Mammary epithelial cell (primary cell): ENCODE measurements around the gene GOLGA7B.

ENCODE experiments used
- EZH2 ChIP-seq: IDR thresholded peaks from 2 replicates; pipeline ENCODE4 v1.6.1; 2012; ENCODE audit warnings: low read length, inconsistent platforms, borderline replicate concordance
- TF ChIP-seq, protein P1 (sequence below), 2 donors: IDR thresholded peaks in 1 of 2; conservative IDR thresholded peaks in 1 of 2; 2 replicates each; pipeline ENCODE4 v1.5.1; 2011 to 2012; ENCODE audit warnings: inconsistent platforms in 2 of 2, low read length in 2 of 2, mild to moderate bottlenecking in 2 of 2, control low read depth in 1 of 2, low read depth in 1 of 2; ENCODE audit not compliant: insufficient read depth in 1 of 2; ENCODE audit errors: extremely low read depth in 1 of 2

DNA sequence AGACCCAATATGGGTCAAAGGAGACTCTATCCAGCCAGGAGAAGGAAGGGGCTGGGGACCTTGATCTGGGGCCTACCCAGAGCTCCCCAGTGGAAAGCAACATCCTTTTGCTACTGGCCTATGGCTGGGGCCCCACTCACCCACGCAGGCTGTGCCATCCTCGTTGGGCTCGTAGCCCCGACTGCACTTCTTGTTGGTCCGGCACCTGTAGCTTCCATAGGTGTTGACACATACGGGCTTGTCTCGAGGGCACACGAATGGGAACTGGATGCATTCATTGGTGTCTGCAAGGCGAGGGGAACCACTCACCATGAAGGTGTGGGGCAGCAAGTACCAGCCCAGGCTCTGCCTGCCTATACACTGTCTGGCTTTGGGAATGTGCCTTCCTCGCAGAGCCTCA is 30.5 kb downstream of the GOLGA7B start:
- TF ChIP-seq, protein P1, sequence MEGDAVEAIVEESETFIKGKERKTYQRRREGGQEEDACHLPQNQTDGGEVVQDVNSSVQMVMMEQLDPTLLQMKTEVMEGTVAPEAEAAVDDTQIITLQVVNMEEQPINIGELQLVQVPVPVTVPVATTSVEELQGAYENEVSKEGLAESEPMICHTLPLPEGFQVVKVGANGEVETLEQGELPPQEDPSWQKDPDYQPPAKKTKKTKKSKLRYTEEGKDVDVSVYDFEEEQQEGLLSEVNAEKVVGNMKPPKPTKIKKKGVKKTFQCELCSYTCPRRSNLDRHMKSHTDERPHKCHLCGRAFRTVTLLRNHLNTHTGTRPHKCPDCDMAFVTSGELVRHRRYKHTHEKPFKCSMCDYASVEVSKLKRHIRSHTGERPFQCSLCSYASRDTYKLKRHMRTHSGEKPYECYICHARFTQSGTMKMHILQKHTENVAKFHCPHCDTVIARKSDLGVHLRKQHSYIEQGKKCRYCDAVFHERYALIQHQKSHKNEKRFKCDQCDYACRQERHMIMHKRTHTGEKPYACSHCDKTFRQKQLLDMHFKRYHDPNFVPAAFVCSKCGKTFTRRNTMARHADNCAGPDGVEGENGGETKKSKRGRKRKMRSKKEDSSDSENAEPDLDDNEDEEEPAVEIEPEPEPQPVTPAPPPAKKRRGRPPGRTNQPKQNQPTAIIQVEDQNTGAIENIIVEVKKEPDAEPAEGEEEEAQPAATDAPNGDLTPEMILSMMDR (conservative IDR thresholded peaks at IDR 0.05 in 1 of 2, IDR thresholded peaks at IDR 0.05 in 1 of 2; ENCODE audit: extremely low read depth in 1 of 2, insufficient read depth in 1 of 2, low read depth in 1 of 2, low read length in 2 of 2) = no peak
- no peak for TF ChIP-seq EZH2
